GM12878 (cell line): Measurements from ENCODE around the gene ROR2. TPM values are rescaled to one million over a fixed set of nuclear protein-coding genes. Genes with fewer than 3 reads are reported as not detected.

Source experiments
- ATAC-seq: fragments of 200-7000 bp; cut with Tn5 transposase; 3 replicates; pipeline ENCODE4 v1.9.1; 2020; ENCODE audit warnings: mild to moderate bottlenecking, moderate library complexity
- BruUV-seq: library from RNA; stranded (reverse); fragments of 400-500 nt; replicated peaks from 2 replicates; lab custom pipeline; 2021; lab: Mats Ljungman, UMichigan
- CTCF ChIA-PET: fragments of 300-600 bp; sonication (Branson Sonifier 250); formaldehyde crosslinking; extraction: SDS; loops from one replicate; lab custom pipeline; 2021; ENCODE audit warnings: inconsistent platforms; lab: Yijun Ruan, JAX
- POLR2A ChIA-PET: fragments of 350-600 bp; formaldehyde crosslinking; extraction: SDS; loops from one replicate; lab custom pipeline; 2021; ENCODE audit warnings: inconsistent platforms; lab: Charles Lee
- RAD21 ChIA-PET: fragments of 300-600 bp; sonication (Branson Sonifier 250); formaldehyde crosslinking; loops from one replicate; lab custom pipeline; 2023; ENCODE audit warnings: antibody characterized with exemption; ENCODE audit not compliant: unreplicated experiment; lab: Charles Lee
- SMC1A ChIA-PET: fragments of 300-600 bp; sonication (Branson Sonifier 250); formaldehyde crosslinking; loops from one replicate; lab custom pipeline; 2023; ENCODE audit not compliant: unreplicated experiment, uncharacterized antibody; lab: Charles Lee
- DNase-seq: peaks from one replicate; pipeline ENCODE4 v3.0.0-alpha.2; 2011; ENCODE audit warnings: low read depth, low spot score
- FAIRE-seq: peaks from 3 replicates; lab custom pipeline; 2011; peaks lifted over from hg19 to GRCh38; lab: Jason Lieb, UNC
- H2AFZ ChIP-seq: 2 replicates; pipeline ENCODE4 v1.6.0; 2011; ENCODE audit warnings: low read depth, low read length, control low read depth; ENCODE audit not compliant: control insufficient read depth
- H3K27ac ChIP-seq: 2 replicates; pipeline ENCODE4 v1.5.1; 2011; ENCODE audit warnings: control low read depth; ENCODE audit not compliant: control insufficient read depth, insufficient read depth
- H3K27me3 ChIP-seq, 2 experiments: replicated peaks in 1 of 2; 2 replicates each; pipeline versions ENCODE4 v1.6.0 to v1.6.1; 2011; ENCODE audit warnings: low read length in 1 of 2; ENCODE audit not compliant: control insufficient read depth in 2 of 2, insufficient read depth in 2 of 2
- H3K36me3 ChIP-seq, 2 experiments: 2 replicates each; pipeline ENCODE4 v1.5.1; 2011; ENCODE audit warnings: low read length in 1 of 2; ENCODE audit not compliant: control insufficient read depth in 2 of 2, insufficient read depth in 2 of 2
- H3K4me1 ChIP-seq: 2 replicates; pipeline ENCODE4 v1.6.1; 2011; ENCODE audit warnings: mild to moderate bottlenecking, low read length, moderate library complexity, mixed read lengths; ENCODE audit not compliant: control insufficient read depth, insufficient read depth
- H3K4me2 ChIP-seq: 2 replicates; pipeline ENCODE4 v1.6.0; 2011; ENCODE audit warnings: control low read depth; ENCODE audit not compliant: control insufficient read depth, insufficient read depth
- H3K4me3 ChIP-seq: fragments of 200-600 bp; sonication (generic); 2 replicates; pipeline ENCODE4 v1.5.1; 2016
- H3K79me2 ChIP-seq: 2 replicates; pipeline ENCODE4 v1.6.0; 2011; ENCODE audit warnings: low read length; ENCODE audit not compliant: control insufficient read depth, insufficient read depth
- H3K9ac ChIP-seq: 2 replicates; pipeline ENCODE4 v1.8.0; 2011; ENCODE audit warnings: low read length, control low read depth, mixed read lengths; ENCODE audit not compliant: control insufficient read depth, insufficient read depth
- H3K9me3 ChIP-seq: replicated peaks from 3 replicates; pipeline ENCODE4 v1.5.1; 2011; ENCODE audit warnings: mild to moderate bottlenecking, low read length; ENCODE audit not compliant: control insufficient read depth, insufficient read depth
- H4K20me1 ChIP-seq: 2 replicates; pipeline ENCODE4 v1.6.0; 2011; ENCODE audit not compliant: control insufficient read depth, insufficient read depth
- BCL11A ChIP-seq: IDR thresholded peaks from 2 replicates; pipeline ENCODE4 v1.6.1; 2011; ENCODE audit warnings: low read depth, low read length
- CTCF ChIP-seq, 3 experiments: IDR thresholded peaks in 2 of 3; conservative IDR thresholded peaks in 1 of 3; 2 replicates each; pipeline ENCODE4 v1.5.1; 2011; ENCODE audit warnings: low read depth in 3 of 3, low read length in 3 of 3, mild to moderate bottlenecking in 3 of 3, control low read depth in 2 of 3, moderate library complexity in 2 of 3, inconsistent platforms in 1 of 3, mixed read lengths in 1 of 3; ENCODE audit not compliant: control insufficient read depth in 2 of 3, insufficient read depth in 1 of 3; ENCODE audit errors: extremely low read depth in 1 of 3
- POU2F2 ChIP-seq: IDR thresholded peaks from 3 replicates; pipeline ENCODE4 v1.6.1; 2011; ENCODE audit warnings: low read depth, mild to moderate bottlenecking, low read length, borderline replicate concordance
- RCOR1 ChIP-seq: conservative IDR thresholded peaks from 2 replicates; pipeline ENCODE4 v1.6.1; 2012; ENCODE audit warnings: low read depth, low read length, improper control_type of control experiment
- REST ChIP-seq: IDR thresholded peaks from 2 replicates; pipeline ENCODE4 v1.6.1; 2012; ENCODE audit warnings: mild to moderate bottlenecking, low read depth, low read length
- ZSCAN29 ChIP-seq: fragments of 450-650 bp; IDR thresholded peaks from 2 replicates; pipeline ENCODE4 v1.6.1; 2017; ENCODE audit warnings: mild to moderate bottlenecking, moderate library complexity
- WGBS: methylation state at CpG from one replicate; pipeline ENCODE4 v1.1.6; 2016; ENCODE audit warnings: low lambda C conversion rate; ENCODE audit not compliant: insufficient replicate concordance, insufficient coverage; ENCODE audit errors: missing lambda C conversion rate; 5-methylcytosine and 5-hydroxymethylcytosine counted together
- in situ Hi-C: fragments of 300-500 bp; cut with MboI; formaldehyde crosslinking; loops from 9 replicates; pipeline ENCODE4 v1.14.3; 2018; ENCODE audit warnings: mixed read lengths
- intact Hi-C: fragments of 100-400 bp; cut with micrococcal nuclease; formaldehyde crosslinking; loops from one replicate; pipeline ENCODE4 v1.14.2; 2022; ENCODE audit not compliant: unreplicated experiment
- polyA plus RNA-seq, 11 experiments: library from polyadenylated mRNA; depleted of rRNA in 4 of 11; unstranded in 6 of 11; stranded (reverse) in 5 of 11; fragments of >200 nt; fragmentation: Nextera tagmentation in 4 of 11; fragmentation: Illumina TruSeq in 1 of 11; extraction: Ambion mirVana in 4 of 11; extraction: Trizol in 1 of 11; gene quantifications; 1 replicate in 1 of 11; 2 replicates in 10 of 11; pipeline versions ENCODE4 v1.2.1 to v1.2.3, GENCODE V29; 2011 to 2016; ENCODE audit warnings: inconsistent platforms in 2 of 11, missing spikeins in 2 of 11, low read depth in 1 of 11
- total RNA-seq, 4 experiments: library from RNA; depleted of rRNA in 3 of 4; stranded (reverse); fragments of >200 nt in 3 of 4; fragmentation: Illumina TruSeq in 1 of 4; extraction: Trizol in 1 of 4; gene quantifications; 2 replicates each; pipeline versions ENCODE4 v1.2.1 to v1.2.3, GENCODE V29; 2013 to 2021

The ROR2 gene
- total and polyA plus RNA-seq, 10 of the 15 experiments (the other 5 are each of a cell fraction or from before 2014, with no cell fraction given): 0.03 to 0.05 TPM; not detected in 8

- ChIA-PET RAD21 (no interaction called here), SMC1A (interaction anchor here (1.8 kb wide), 1 partner anchor 13 kb away, joined by 3 read pairs; no protein-coding TSS in a partner anchor), POLR2A (no interaction called here), CTCF (interaction anchor here (1.6 to 3.4 kb wide), 2 partner anchors 9 to 14 kb away, joined by 4 to 19 read pairs; partner anchors contain the start of gene ROR2)
- TF ChIP-seq POU2F2: no peak
- TF ChIP-seq CTCF (IDR thresholded peaks at IDR 0.05 in 2 of 3, conservative IDR thresholded peaks at IDR 0.05 in 1 of 3; ENCODE audit: control insufficient read depth in 2 of 3, extremely low read depth in 1 of 3, insufficient read depth in 1 of 3, low read depth in 3 of 3, low read length in 3 of 3): no peak
- no peak for TF ChIP-seq REST
- no peak for TF ChIP-seq RCOR1
- no peak for TF ChIP-seq ZSCAN29
- no peak for TF ChIP-seq BCL11A
- FAIRE-seq: no peak
- peaks cover 3% of the 10 kb centered on the region; the same call in 1 of the 3 replicates for H3K9me3 ChIP-seq
- H3K4me1 ChIP-seq: no peaks in the 10 kb centered on the region
- ATAC-seq: no peak
- WGBS: 36% methylated on average over 2 of the region's 2 CpGs
- H2AFZ ChIP-seq: no peak overlapping the region
- no peaks in the 10 kb centered on the region for H4K20me1 ChIP-seq
- in situ Hi-C loops (no loop called here), intact Hi-C loops (no loop called here)
- no peak overlapping the region for H3K9ac ChIP-seq
- no peak overlapping the region for H3K4me2 ChIP-seq
- no TSS peak for BruUV-seq
- H3K79me2 ChIP-seq: no peaks in the 10 kb centered on the region
- H3K4me3 ChIP-seq: no peak overlapping the region
- no peak for DNase-seq
- no peaks in the 10 kb centered on the region; a peak in 1 of 4 replicates for H3K27me3 ChIP-seq
- H3K36me3 ChIP-seq: no peaks in the 10 kb centered on the region
- H3K27ac ChIP-seq: no peak overlapping the region
Observed at GRCh38 chr9:91963711-91964240, 13.7 kb upstream of the ROR2 start.
